Fibroblast of skin of left biceps (primary cell): ENCODE data around the gene COTL1.

ENCODE experiments used
- DNase-seq, 2 experiments: peaks; one replicate each; pipeline ENCODE4 v3.0.0-alpha.2; 2013; ENCODE audit warnings: low read depth in 2 of 2

COTL1 gene

GRCh38 chr16:84596161-84596560 is 21.7 kb downstream of the COTL1 start:
- no peak for DNase-seq

- DNase-seq, result no peak
These were observed 22.8 kb downstream of the COTL1 start for GRCh38 chr16:84595052-84595481.

- no peak for DNase-seq
These were observed 23.2 kb downstream of the COTL1 start for GRCh38 chr16:84594725-84595038.

GRCh38 chr16:84593825-84594724 is 23.8 kb downstream of the COTL1 start:
- DNase-seq, result no peak

- DNase-seq, result no peak
These were observed 25.2 kb downstream of the COTL1 start for GRCh38 chr16:84592718-84593117.

- DNase-seq, result no peak
These were observed 27.7 kb downstream of the COTL1 start for GRCh38 chr16:84589975-84590719.

GRCh38 chr16:84588991-84589390 is 28.9 kb downstream of the COTL1 start:
- no peak for DNase-seq

GRCh38 chr16:84585886-84586285 is 32.0 kb downstream of the COTL1 start:
- DNase-seq, result no peak

- DNase-seq, result no peak
These were observed 32.4 kb downstream of the COTL1 start for GRCh38 chr16:84585467-84585866.

GRCh38 chr16:84584678-84585077 is 33.2 kb downstream of the COTL1 start:
- no peak for DNase-seq

GRCh38 chr16:84583995-84584394 is 33.9 kb downstream of the COTL1 start:
- DNase-seq, result no peak

GRCh38 chr16:84582958-84583516 is 34.8 kb downstream of the COTL1 start:
- no peak for DNase-seq

GRCh38 chr16:84581158-84581557 is 36.7 kb downstream of the COTL1 start:
- DNase-seq, result no peak

GRCh38 chr16:84579936-84580335 is 37.9 kb downstream of the COTL1 start:
- no peak for DNase-seq

- DNase-seq, result no peak
These were observed 39.2 kb downstream of the COTL1 start for GRCh38 chr16:84578538-84579126.

GRCh38 chr16:84577034-84577803 is 40.7 kb downstream of the COTL1 start:
- DNase-seq, result no peak

- no peak for DNase-seq
These were observed 42.0 kb downstream of the COTL1 start for GRCh38 chr16:84575914-84576313.

GRCh38 chr16:84574191-84574590 is 43.7 kb downstream of the COTL1 start:
- no peak for DNase-seq

GRCh38 chr16:84572096-84572495 is 45.8 kb downstream of the COTL1 start:
- no peak for DNase-seq

GRCh38 chr16:84571506-84571905 is 46.4 kb downstream of the COTL1 start:
- no peak for DNase-seq

GRCh38 chr16:84570739-84571403 is 47.0 kb downstream of the COTL1 start:
- no peak for DNase-seq
